ENCODE measurements around the gene WWC1.

The WWC1 gene

GRCh38 chr5:168291342-168291963 is at the start of gene WWC1:
WWC1 (plus strand) TSS chr5:168291645; CDS start chr5:168292153, 508 bp downstream.
- DNase-seq (ENCODE audit: low read depth in 2 of 2): peak; percentile 11 to 40

GRCh38 chr5:168244838-168245559 is 46.4 kb upstream of the WWC1 start:
- DNase-seq (ENCODE audit: low read depth in 2 of 2): no peak

GRCh38 chr5:168249923-168250322 is 41.5 kb upstream of the WWC1 start:
- no peak for DNase-seq (ENCODE audit: low read depth in 2 of 2)

GRCh38 chr5:168251259-168251658 is 40.2 kb upstream of the WWC1 start:
- DNase-seq (ENCODE audit: low read depth in 2 of 2): no peak

- DNase-seq (ENCODE audit: low read depth in 2 of 2): no peak
Measured at GRCh38 chr5:168254013-168254693, 37.3 kb upstream of the WWC1 start.

GRCh38 chr5:168260353-168261226 is 30.9 kb upstream of the WWC1 start:
- DNase-seq (ENCODE audit: low read depth in 2 of 2): no peak

GRCh38 chr5:168261227-168261571 is 30.2 kb upstream of the WWC1 start:
- DNase-seq (ENCODE audit: low read depth in 2 of 2): no peak

GRCh38 chr5:168262042-168262743 is 29.3 kb upstream of the WWC1 start:
- DNase-seq (ENCODE audit: low read depth in 2 of 2): no peak

GRCh38 chr5:168263121-168263520 is 28.3 kb upstream of the WWC1 start:
- DNase-seq (ENCODE audit: low read depth in 2 of 2): no peak

- no peak for DNase-seq (ENCODE audit: low read depth in 2 of 2)
Measured at GRCh38 chr5:168266016-168266415, 25.4 kb upstream of the WWC1 start.

- peak; percentile 54 to 72 for DNase-seq (ENCODE audit: low read depth in 2 of 2)
Measured at GRCh38 chr5:168268949-168269936, 22.2 kb upstream of the WWC1 start.

- no peak for DNase-seq (ENCODE audit: low read depth in 2 of 2)
Measured at GRCh38 chr5:168269937-168270330, 21.5 kb upstream of the WWC1 start.

GRCh38 chr5:168270476-168270875 is 21.0 kb upstream of the WWC1 start:
- no peak for DNase-seq (ENCODE audit: low read depth in 2 of 2)

- peak in 1 of 2 donors; percentile 33 for DNase-seq (ENCODE audit: low read depth in 2 of 2)
Measured at GRCh38 chr5:168273056-168273980, 18.1 kb upstream of the WWC1 start.

GRCh38 chr5:168274406-168274805 is 17.0 kb upstream of the WWC1 start:
- no peak for DNase-seq (ENCODE audit: low read depth in 2 of 2)

- no peak for DNase-seq (ENCODE audit: low read depth in 2 of 2)
Measured at GRCh38 chr5:168275940-168276339, 15.5 kb upstream of the WWC1 start.

- no peak for DNase-seq (ENCODE audit: low read depth in 2 of 2)
Measured at GRCh38 chr5:168282120-168282519, 9.3 kb upstream of the WWC1 start.

- DNase-seq (ENCODE audit: low read depth in 2 of 2): no peak
Measured at GRCh38 chr5:168284809-168285208, 6.6 kb upstream of the WWC1 start.

GRCh38 chr5:168285696-168286095 is 5.7 kb upstream of the WWC1 start:
- no peak for DNase-seq (ENCODE audit: low read depth in 2 of 2)
